Measurements from ENCODE around the gene CALHM2.

DNA sequence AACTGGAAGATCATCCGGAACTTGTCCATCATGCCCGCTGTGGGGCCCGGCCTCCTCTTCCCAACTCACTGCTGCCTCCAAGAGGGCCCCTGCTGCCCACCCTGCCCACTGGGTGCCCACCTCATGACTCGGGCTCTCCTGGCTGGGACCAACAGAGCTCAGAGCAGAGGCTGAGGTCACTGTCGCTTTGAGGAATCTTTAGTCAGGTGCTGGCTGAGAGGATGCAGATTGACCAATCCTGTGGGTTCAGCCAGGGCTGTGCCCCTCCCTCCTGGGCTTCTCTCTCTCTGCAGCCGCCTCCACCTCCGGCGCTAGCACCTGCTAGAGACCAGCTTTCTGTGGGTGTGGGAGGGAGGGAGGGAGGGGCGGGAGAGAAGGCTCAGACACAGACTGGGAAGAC is 6.5 kb upstream of the CALHM2 start, which contains the start of gene CALHM1:
- TF ChIP-seq, protein P1, sequence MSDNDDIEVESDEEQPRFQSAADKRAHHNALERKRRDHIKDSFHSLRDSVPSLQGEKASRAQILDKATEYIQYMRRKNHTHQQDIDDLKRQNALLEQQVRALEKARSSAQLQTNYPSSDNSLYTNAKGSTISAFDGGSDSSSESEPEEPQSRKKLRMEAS (CRISPR knock-in tag; IDR thresholded peaks at IDR 0.05) = no peak
- TF ChIP-seq, protein P2, sequence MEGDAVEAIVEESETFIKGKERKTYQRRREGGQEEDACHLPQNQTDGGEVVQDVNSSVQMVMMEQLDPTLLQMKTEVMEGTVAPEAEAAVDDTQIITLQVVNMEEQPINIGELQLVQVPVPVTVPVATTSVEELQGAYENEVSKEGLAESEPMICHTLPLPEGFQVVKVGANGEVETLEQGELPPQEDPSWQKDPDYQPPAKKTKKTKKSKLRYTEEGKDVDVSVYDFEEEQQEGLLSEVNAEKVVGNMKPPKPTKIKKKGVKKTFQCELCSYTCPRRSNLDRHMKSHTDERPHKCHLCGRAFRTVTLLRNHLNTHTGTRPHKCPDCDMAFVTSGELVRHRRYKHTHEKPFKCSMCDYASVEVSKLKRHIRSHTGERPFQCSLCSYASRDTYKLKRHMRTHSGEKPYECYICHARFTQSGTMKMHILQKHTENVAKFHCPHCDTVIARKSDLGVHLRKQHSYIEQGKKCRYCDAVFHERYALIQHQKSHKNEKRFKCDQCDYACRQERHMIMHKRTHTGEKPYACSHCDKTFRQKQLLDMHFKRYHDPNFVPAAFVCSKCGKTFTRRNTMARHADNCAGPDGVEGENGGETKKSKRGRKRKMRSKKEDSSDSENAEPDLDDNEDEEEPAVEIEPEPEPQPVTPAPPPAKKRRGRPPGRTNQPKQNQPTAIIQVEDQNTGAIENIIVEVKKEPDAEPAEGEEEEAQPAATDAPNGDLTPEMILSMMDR (IDR thresholded peaks at IDR 0.05) = no peak
- TF ChIP-seq, protein P3, sequence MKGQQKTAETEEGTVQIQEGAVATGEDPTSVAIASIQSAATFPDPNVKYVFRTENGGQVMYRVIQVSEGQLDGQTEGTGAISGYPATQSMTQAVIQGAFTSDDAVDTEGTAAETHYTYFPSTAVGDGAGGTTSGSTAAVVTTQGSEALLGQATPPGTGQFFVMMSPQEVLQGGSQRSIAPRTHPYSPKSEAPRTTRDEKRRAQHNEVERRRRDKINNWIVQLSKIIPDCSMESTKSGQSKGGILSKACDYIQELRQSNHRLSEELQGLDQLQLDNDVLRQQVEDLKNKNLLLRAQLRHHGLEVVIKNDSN (CRISPR knock-in tag; IDR thresholded peaks at IDR 0.05) = no peak
- TF ChIP-seq, protein P4, sequence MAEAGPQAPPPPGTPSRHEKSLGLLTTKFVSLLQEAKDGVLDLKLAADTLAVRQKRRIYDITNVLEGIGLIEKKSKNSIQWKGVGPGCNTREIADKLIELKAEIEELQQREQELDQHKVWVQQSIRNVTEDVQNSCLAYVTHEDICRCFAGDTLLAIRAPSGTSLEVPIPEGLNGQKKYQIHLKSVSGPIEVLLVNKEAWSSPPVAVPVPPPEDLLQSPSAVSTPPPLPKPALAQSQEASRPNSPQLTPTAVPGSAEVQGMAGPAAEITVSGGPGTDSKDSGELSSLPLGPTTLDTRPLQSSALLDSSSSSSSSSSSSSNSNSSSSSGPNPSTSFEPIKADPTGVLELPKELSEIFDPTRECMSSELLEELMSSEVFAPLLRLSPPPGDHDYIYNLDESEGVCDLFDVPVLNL (CRISPR knock-in tag; IDR thresholded peaks at IDR 0.05; ENCODE audit: borderline replicate concordance, low read depth) = no peak
- TF ChIP-seq ZNF121 (CRISPR knock-in tag; IDR thresholded peaks at IDR 0.05) (no peak), ELF4 (CRISPR knock-in tag; IDR thresholded peaks at IDR 0.05; ENCODE audit: low read depth) (no peak), TEAD4 (CRISPR knock-in tag; IDR thresholded peaks at IDR 0.05) (no peak), ZNF671 (CRISPR knock-in tag; IDR thresholded peaks at IDR 0.05) (no peak), NFE2L1 (CRISPR knock-in tag; IDR thresholded peaks at IDR 0.05) (no peak)
- TF ChIP-seq, protein P5, sequence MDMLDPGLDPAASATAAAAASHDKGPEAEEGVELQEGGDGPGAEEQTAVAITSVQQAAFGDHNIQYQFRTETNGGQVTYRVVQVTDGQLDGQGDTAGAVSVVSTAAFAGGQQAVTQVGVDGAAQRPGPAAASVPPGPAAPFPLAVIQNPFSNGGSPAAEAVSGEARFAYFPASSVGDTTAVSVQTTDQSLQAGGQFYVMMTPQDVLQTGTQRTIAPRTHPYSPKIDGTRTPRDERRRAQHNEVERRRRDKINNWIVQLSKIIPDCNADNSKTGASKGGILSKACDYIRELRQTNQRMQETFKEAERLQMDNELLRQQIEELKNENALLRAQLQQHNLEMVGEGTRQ (CRISPR knock-in tag; IDR thresholded peaks at IDR 0.05) = peak; percentile 21; the same call in 1 of the 2 replicates
